Ascending aorta (tissue), 2 donors: ENCODE results near the gene TMEM181. TPM values are rescaled to one million over a fixed set of nuclear protein-coding genes. Genes with fewer than 3 reads are reported as not detected.

Experiments used
- DNase-seq, 2 donors: peaks; one replicate each; pipeline ENCODE4 v3.0.0-alpha.2; 2019; ENCODE audit warnings: low spot score in 2 of 2
- H3K27ac ChIP-seq, 2 donors: fragments of 200-600 bp; sonication (generic); one replicate each; pipeline ENCODE4 v1.5.1; 2016 to 2017; ENCODE audit warnings: mild to moderate bottlenecking in 1 of 2
- H3K27me3 ChIP-seq: fragments of 200-600 bp; sonication (generic); one replicate; pipeline ENCODE4 v1.5.1; 2017
- H3K36me3 ChIP-seq, 2 donors: fragments of 200-600 bp; sonication (generic); one replicate each; pipeline ENCODE4 v1.5.1; 2016
- H3K4me1 ChIP-seq, 2 donors: fragments of 200-600 bp; sonication (generic); one replicate each; pipeline ENCODE4 v1.5.1; 2016 to 2017; ENCODE audit warnings: mild to moderate bottlenecking in 1 of 2
- H3K4me3 ChIP-seq, 2 donors: fragments of 200-600 bp; sonication (generic); one replicate each; pipeline ENCODE4 v1.5.1; 2016 to 2017; ENCODE audit warnings: mild to moderate bottlenecking in 1 of 2
- H3K9me3 ChIP-seq, 2 donors: fragments of 200-600 bp; sonication (generic); one replicate each; pipeline ENCODE4 v1.5.1; 2016
- intact Hi-C: fragments of 100-400 bp; cut with DNase I; formaldehyde crosslinking; loops from one replicate; pipeline ENCODE4 v1.15.1; 2023
- total RNA-seq: library from RNA; depleted of rRNA; stranded (reverse); fragments of >200 nt; gene quantifications from one replicate; pipeline ENCODE4 v1.1.0, GENCODE V29; 2016
- TF ChIP-seq, protein P1 (sequence below), 3 experiments: fragments of 200-600 bp in 2 of 3; fragments of 450-650 bp in 1 of 3; sonication (generic) in 2 of 3; IDR thresholded peaks; one replicate each; pipeline ENCODE4 v1.5.1; 2016 to 2019; ENCODE audit warnings: antibody characterized with exemption in 3 of 3, mild to moderate bottlenecking in 1 of 3, moderate library complexity in 1 of 3

Gene TMEM181
- total RNA-seq, 1 donor from 2014 or later = 16.3 TPM

DNA sequence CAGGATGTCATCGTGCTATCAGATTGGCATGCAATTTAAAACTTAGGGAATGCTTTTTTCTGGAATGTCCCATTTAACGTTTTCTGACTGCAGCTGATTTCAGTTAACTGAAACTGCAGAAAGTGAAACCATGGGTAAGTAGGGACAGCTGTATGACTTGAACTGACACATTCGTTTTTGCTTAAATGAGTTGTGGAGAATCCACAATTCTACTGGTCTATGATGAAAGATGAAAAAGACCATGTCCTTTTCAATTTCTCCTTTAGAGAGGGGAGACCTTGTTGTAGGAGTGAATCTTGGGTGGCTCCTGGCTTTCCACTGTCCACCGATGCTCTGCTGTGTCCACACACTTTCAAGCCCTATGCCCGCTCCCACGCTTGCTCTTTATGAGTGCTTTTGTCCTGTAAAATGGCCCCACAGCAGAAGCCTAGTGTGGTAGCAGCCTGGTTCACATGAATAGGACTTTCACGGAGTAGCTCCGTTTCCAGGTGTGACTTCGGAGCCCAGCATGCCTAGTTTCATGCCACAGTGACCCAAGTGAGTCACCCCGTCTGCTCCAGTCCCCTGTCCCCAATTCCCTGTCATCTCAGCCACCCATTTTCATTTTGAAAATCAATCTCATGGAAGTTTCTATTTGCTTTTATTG lies 62.8 kb downstream of the TMEM181 start:
- no peak overlapping the region for H3K4me3 ChIP-seq
- TF ChIP-seq, protein P1, sequence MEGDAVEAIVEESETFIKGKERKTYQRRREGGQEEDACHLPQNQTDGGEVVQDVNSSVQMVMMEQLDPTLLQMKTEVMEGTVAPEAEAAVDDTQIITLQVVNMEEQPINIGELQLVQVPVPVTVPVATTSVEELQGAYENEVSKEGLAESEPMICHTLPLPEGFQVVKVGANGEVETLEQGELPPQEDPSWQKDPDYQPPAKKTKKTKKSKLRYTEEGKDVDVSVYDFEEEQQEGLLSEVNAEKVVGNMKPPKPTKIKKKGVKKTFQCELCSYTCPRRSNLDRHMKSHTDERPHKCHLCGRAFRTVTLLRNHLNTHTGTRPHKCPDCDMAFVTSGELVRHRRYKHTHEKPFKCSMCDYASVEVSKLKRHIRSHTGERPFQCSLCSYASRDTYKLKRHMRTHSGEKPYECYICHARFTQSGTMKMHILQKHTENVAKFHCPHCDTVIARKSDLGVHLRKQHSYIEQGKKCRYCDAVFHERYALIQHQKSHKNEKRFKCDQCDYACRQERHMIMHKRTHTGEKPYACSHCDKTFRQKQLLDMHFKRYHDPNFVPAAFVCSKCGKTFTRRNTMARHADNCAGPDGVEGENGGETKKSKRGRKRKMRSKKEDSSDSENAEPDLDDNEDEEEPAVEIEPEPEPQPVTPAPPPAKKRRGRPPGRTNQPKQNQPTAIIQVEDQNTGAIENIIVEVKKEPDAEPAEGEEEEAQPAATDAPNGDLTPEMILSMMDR (IDR thresholded peaks at IDR 0.05) = no peak
- peaks cover 0 to 6% of the 10 kb centered on the region in 2 donors for H3K4me1 ChIP-seq
- H3K27me3 ChIP-seq = no peaks in the 10 kb centered on the region
- peaks cover 11 to 40% of the 10 kb centered on the region in 2 donors for H3K36me3 ChIP-seq
- no peak for DNase-seq
- intact Hi-C loops = no loop called here
- no peaks in the 10 kb centered on the region for H3K9me3 ChIP-seq
- no peak overlapping the region for H3K27ac ChIP-seq

DNA sequence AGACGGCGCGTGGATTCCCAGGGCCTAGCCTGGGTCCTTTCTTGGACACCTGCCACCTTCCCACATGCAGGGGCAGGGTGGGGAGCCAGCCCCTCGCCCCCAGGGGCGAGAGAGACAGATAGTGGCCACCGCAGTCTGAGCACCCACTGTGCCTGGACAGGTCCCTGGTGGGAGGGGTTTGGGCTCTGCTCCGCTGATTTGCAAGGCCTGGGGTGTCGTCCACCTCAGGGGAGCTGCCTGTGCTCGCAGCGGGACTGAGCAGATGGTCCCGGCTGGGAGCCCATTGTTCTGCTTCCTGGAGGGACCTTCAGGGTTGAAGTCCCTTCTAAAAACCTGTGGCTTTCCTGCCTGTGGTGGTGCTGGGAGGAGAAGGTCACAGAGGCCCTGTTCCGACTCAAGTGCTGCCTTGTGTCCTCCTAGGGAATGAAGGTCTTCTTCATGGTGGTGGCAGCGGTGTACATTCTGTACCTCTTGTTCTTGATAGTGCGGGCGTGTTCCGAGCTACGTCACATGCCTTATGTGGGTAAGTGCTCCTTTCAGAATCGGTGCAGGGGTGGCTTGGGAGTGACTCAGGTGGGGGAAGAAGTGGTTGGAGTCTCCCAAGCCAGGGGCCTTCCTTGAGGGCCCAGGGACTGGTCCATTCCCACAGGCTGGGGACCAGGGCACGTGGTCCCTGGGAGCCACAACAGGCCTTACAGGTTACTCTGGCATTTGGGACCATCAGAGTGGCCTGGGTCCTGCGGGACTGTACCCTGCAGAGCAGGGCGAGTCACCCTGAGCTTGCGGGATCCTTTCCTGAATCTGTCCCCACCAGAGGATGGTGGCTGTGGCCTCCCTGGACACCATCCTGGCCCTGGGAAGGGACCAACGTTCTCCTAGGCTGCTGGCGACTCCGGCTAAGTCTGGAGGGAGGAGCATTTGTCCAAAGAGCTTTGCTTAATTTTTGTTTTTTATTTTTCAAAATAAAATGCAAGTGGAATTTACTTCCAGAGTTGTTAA lies 65.1 kb downstream of the TMEM181 start:
- intact Hi-C loops = loop anchor here (5.0 kb wide), 1 partner anchor 63 kb away; the partner anchor contains the start of gene TMEM181
- H3K4me1 ChIP-seq = peaks cover 0 to 6% of the 10 kb centered on the region in 2 donors
- H3K27ac ChIP-seq = peak overlapping the region; percentile 28 to 48
- TF ChIP-seq, protein P1 (IDR thresholded peaks at IDR 0.05) = no peak
- no peaks in the 10 kb centered on the region for H3K9me3 ChIP-seq
- peaks cover 10 to 40% of the 10 kb centered on the region in 2 donors for H3K36me3 ChIP-seq
- DNase-seq = no peak
- no peak overlapping the region for H3K4me3 ChIP-seq
- no peaks in the 10 kb centered on the region for H3K27me3 ChIP-seq

DNA sequence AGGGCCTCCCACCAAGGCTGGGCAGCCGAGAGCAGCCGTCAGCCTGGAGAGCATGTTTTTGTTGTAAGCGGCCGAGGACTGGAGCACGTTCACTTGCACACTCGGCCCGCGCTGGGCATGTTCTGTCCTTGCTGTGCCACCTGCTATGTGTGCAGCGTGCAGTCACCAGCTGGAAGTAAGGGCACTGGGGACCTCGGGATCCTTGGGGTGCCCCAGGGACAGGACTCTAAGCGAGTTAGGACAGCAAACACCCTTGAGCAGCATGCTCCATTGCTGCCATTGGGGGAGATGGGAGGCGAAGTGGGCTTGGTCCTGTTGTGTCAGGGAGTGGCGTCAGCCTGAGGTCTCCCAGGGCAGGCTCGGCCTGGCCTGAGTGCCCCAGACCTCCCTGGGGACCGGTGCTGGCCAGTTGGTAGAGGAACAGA lies 66.0 kb downstream of the TMEM181 start:
- H3K36me3 ChIP-seq = peaks cover 7 to 33% of the 10 kb centered on the region in 2 donors
- TF ChIP-seq, protein P1 (IDR thresholded peaks at IDR 0.05) = no peak
- no peaks in the 10 kb centered on the region for H3K27me3 ChIP-seq
- no peak overlapping the region for H3K4me3 ChIP-seq
- no peak for DNase-seq
- no peaks in the 10 kb centered on the region for H3K9me3 ChIP-seq
- peak overlapping the region; percentile 28 to 48 for H3K27ac ChIP-seq
- intact Hi-C loops = loop anchor here (5.0 kb wide), 1 partner anchor 64 kb away; the partner anchor contains the start of gene TMEM181
- peaks cover 3 to 7% of the 10 kb centered on the region in 2 donors for H3K4me1 ChIP-seq

DNA sequence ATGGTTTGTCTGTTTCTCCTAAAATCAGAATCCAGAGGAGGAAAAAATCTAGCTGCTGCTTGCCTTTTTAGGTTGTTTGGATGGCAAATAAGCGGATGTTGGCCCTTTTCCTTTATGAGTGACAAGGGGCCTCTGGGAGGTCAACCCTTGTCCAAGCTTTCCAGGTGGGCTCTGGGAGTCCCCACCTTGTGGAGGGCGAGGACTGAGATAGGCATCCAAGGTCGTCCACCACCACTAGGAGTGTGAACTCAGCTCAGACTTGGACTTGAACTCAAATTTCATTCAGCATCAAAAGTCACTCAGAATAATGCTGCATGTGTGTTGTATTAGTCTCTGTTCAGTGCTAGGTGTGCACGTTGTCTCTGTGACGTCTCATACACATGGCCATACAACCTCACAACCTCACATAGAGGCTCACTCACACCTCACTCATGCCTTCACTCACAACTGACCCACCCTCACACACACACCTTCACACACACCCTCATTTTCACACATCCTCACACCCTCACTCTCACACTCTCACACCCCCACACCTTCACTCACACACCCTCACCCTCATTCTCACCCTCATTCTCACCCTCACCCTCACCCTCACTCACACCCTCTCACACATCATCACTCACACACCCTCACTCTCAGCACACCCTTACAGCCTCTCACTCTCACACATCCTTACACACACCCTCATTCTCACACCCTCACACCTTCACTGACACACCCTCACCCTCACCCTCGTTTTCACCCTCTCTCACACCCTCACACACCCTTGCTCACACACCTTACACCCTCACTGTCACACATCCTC lies 66.7 kb downstream of the TMEM181 start:
- TF ChIP-seq, protein P1 (IDR thresholded peaks at IDR 0.05) = no peak
- Histone ChIP-seq H3K27ac (peak overlapping the region; percentile 28 to 48), H3K4me1 (peaks cover 3 to 14% of the 10 kb centered on the region in 2 donors), H3K4me3 (no peak overlapping the region), H3K9me3 (no peaks in the 10 kb centered on the region), H3K27me3 (no peaks in the 10 kb centered on the region), H3K36me3 (peaks cover 4 to 26% of the 10 kb centered on the region in 2 donors)
- intact Hi-C loops = loop anchor here (5.0 kb wide), 1 partner anchor 64 kb away; the partner anchor contains the start of gene TMEM181
- no peak for DNase-seq
